Measurements from ENCODE around the gene FOXP1.

FOXP1 gene

GRCh38 chr3:71400986-71401451 is 182.5 kb downstream of the FOXP1 start:
- Histone ChIP-seq H3K79me2 (ENCODE audit: low read length) (no peaks in the 10 kb centered on the region), H3K27ac (ENCODE audit: low read length) (no peak overlapping the region), H3K4me3 (ENCODE audit: low read length) (no peak overlapping the region), H3K4me2 (ENCODE audit: low read length) (no peak overlapping the region), H4K20me1 (ENCODE audit: insufficient read depth, low read length) (peaks cover 3% of the 10 kb centered on the region; the same call in 1 of the 2 replicates), H2AFZ (ENCODE audit: low read depth, low read length) (no peak overlapping the region), H3K36me3 (replicated peaks; ENCODE audit: low read depth, low read length) (no peaks in the 10 kb centered on the region), H3K27me3 (ENCODE audit: low read depth, low read length) (peaks cover 68% of the 10 kb centered on the region), H3K9ac (ENCODE audit: low read length) (no peak overlapping the region), H3K9me3 (ENCODE audit: insufficient read depth, low read length) (no peaks in the 10 kb centered on the region), H3K4me1 (ENCODE audit: low read length) (peaks cover 36% of the 10 kb centered on the region)
- TF ChIP-seq CTCF (IDR thresholded peaks at IDR 0.05; ENCODE audit: low read depth, low read length) (no peak), EZH2phosphoT487 (IDR thresholded peaks at IDR 0.05; ENCODE audit: low read depth) (no peak)

GRCh38 chr3:71399478-71399877 is 184.1 kb downstream of the FOXP1 start:
- Histone ChIP-seq H3K36me3 (replicated peaks; ENCODE audit: low read depth, low read length) (no peaks in the 10 kb centered on the region), H2AFZ (ENCODE audit: low read depth, low read length) (no peak overlapping the region), H3K4me3 (ENCODE audit: low read length) (no peak overlapping the region), H3K4me1 (ENCODE audit: low read length) (peaks cover 49% of the 10 kb centered on the region), H3K27ac (ENCODE audit: low read length) (no peak overlapping the region), H3K4me2 (ENCODE audit: low read length) (no peak overlapping the region), H3K27me3 (ENCODE audit: low read depth, low read length) (peaks cover 77% of the 10 kb centered on the region), H3K9me3 (ENCODE audit: insufficient read depth, low read length) (no peaks in the 10 kb centered on the region), H3K79me2 (ENCODE audit: low read length) (no peaks in the 10 kb centered on the region), H4K20me1 (ENCODE audit: insufficient read depth, low read length) (peaks cover 3% of the 10 kb centered on the region; the same call in 1 of the 2 replicates), H3K9ac (ENCODE audit: low read length) (no peak overlapping the region)
- TF ChIP-seq CTCF (IDR thresholded peaks at IDR 0.05; ENCODE audit: low read depth, low read length), result no peak
- TF ChIP-seq EZH2phosphoT487 (IDR thresholded peaks at IDR 0.05; ENCODE audit: low read depth), result no peak

- TF ChIP-seq CTCF (IDR thresholded peaks at IDR 0.05; ENCODE audit: low read depth, low read length), result no peak
- no peak for TF ChIP-seq EZH2phosphoT487 (IDR thresholded peaks at IDR 0.05; ENCODE audit: low read depth)
- H3K4me2 ChIP-seq (ENCODE audit: low read length), result peak overlapping the region; percentile 74
Measured at GRCh38 chr3:71398157-71398836, 185.2 kb downstream of the FOXP1 start.

GRCh38 chr3:71397726-71398125 is 185.8 kb downstream of the FOXP1 start:
- peaks cover 81% of the 10 kb centered on the region for H3K27me3 ChIP-seq (ENCODE audit: low read depth, low read length)
- no peaks in the 10 kb centered on the region for H3K9me3 ChIP-seq (ENCODE audit: insufficient read depth, low read length)
- TF ChIP-seq EZH2phosphoT487 (IDR thresholded peaks at IDR 0.05; ENCODE audit: low read depth) (no peak), CTCF (IDR thresholded peaks at IDR 0.05; ENCODE audit: low read depth, low read length) (no peak)
- no peak overlapping the region for H3K9ac ChIP-seq (ENCODE audit: low read length)
- H3K4me3 ChIP-seq (ENCODE audit: low read length), result peak overlapping the region; percentile 49
- H3K79me2 ChIP-seq (ENCODE audit: low read length), result no peaks in the 10 kb centered on the region
- H3K27ac ChIP-seq (ENCODE audit: low read length), result no peak overlapping the region
- peaks cover 59% of the 10 kb centered on the region for H3K4me1 ChIP-seq (ENCODE audit: low read length)
- no peak overlapping the region for H2AFZ ChIP-seq (ENCODE audit: low read depth, low read length)
- no peaks in the 10 kb centered on the region for H3K36me3 ChIP-seq (replicated peaks; ENCODE audit: low read depth, low read length)
- H3K4me2 ChIP-seq (ENCODE audit: low read length), result peak overlapping the region; percentile 74
- H4K20me1 ChIP-seq (ENCODE audit: insufficient read depth, low read length), result peaks cover 3% of the 10 kb centered on the region; the same call in 1 of the 2 replicates

More at GRCh38 chr3:71398157-71398836, 185.2 kb downstream of the FOXP1 start:
- H3K27me3 ChIP-seq (ENCODE audit: low read depth, low read length), result peaks cover 87% of the 10 kb centered on the region
- no peaks in the 10 kb centered on the region for H3K36me3 ChIP-seq (replicated peaks; ENCODE audit: low read depth, low read length)
- H2AFZ ChIP-seq (ENCODE audit: low read depth, low read length), result no peak overlapping the region
- H3K27ac ChIP-seq (ENCODE audit: low read length), result no peak overlapping the region
- no peaks in the 10 kb centered on the region for H3K79me2 ChIP-seq (ENCODE audit: low read length)
- H3K4me1 ChIP-seq (ENCODE audit: low read length), result peaks cover 60% of the 10 kb centered on the region
- no peak overlapping the region for H3K9ac ChIP-seq (ENCODE audit: low read length)
- peak overlapping the region; percentile 49 for H3K4me3 ChIP-seq (ENCODE audit: low read length)
- no peaks in the 10 kb centered on the region for H3K9me3 ChIP-seq (ENCODE audit: insufficient read depth, low read length)
- H4K20me1 ChIP-seq (ENCODE audit: insufficient read depth, low read length), result peaks cover 3% of the 10 kb centered on the region; the same call in 1 of the 2 replicates

Measured in OCI-LY3 (cell line).